Activated CD8-positive, alpha-beta memory T cell treated with anti-CD3 and anti-CD28 coated beads, Interleukin-2, amount 50 U/mL, for 24 hours (primary cell): ENCODE data around the gene MRPL33.

Source experiments
- DNase-seq: peaks from one replicate; pipeline ENCODE4 v3.0.0-alpha.2; 2020; ENCODE audit errors: extremely low read depth

Gene MRPL33

GRCh38 chr2:27808984-27809383 lies 37.5 kb downstream of the MRPL33 start:
- no peak for DNase-seq

GRCh38 chr2:27809761-27810241 lies 38.3 kb downstream of the MRPL33 start:
- DNase-seq = no peak

- no peak for DNase-seq
These were observed 38.9 kb downstream of the MRPL33 start for GRCh38 chr2:27810455-27810854.

DNA sequence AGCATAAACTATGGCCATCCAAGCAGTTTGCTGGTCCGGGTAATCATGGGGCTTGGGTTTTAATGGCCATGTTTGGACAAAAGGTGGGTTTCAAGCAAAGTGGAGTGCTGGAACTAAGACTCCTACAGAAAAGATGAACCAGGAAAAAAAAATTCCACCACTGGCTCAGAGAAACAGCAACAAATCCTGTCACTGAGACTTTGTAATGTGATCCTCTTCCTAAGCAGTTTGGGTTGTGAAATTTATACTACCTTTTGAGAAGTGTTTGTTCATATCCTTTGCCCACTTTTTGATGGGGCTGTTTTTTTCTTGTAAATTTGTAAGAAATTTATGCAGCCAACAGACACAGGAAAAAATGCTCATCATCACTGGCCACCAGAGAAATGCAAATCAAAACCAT lies 40.2 kb downstream of the MRPL33 start:
- DNase-seq = no peak

DNA sequence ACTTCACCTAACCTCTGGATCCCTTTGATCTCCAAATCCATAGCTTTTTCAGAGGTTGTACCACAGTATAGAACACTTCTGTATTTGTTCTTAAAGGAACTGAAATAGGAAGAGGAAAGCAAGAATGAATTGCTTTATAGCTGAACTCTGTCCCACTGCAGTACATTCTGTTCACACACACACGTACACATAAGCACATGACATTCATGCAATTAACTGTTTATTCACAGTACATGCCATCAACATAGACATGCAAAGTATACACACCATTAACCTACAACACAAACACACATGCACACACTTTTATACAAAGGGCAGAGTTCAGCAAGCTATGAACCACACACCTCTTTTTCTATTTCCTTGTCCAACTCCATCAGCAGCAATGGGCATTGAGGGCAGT lies 43.2 kb downstream of the MRPL33 start:
- no peak for DNase-seq

- DNase-seq = no peak
These were observed 44.4 kb downstream of the MRPL33 start for GRCh38 chr2:27815860-27816438.

DNA sequence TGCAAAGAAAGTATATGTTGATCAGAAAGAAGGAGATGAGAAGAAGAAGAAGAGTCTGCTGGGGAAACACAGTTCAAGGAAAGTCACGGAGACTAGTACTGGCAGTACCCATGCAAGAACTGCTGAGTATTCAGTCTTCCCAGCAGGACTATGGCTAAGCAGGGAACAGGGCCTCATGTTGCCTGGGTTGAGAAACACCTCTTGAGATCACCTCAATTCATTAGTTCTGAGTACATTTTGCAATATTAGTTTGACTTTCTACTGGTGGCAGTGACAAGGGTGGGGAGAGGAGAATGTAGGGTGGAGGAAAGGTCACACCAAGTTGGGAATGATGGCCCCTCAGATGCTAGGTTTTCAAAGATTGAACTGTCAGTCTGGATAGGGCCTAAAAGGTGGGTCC lies 50.5 kb downstream of the MRPL33 start:
- DNase-seq = no peak

DNA sequence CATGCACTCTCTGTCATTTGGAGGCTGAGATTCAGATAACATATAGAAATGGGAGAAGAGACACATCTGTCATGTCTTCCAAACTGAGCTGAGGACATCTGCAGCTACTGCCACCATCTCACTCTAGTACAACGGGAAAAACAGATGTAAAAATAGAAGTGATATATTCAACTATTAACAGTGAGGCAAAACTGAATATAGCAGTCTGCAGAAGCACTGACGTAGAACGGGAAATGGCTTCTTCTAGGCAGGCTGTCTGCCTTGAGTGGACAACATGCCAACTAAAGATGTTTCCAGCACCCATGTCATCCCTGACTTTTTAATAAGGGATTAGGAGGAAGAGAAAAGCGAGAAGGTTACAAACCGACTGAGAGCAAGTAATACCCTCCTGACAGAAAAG lies 51.6 kb downstream of the MRPL33 start:
- DNase-seq = no peak

- no peak for DNase-seq
These were observed 52.0 kb downstream of the MRPL33 start for GRCh38 chr2:27823569-27823968.

DNA sequence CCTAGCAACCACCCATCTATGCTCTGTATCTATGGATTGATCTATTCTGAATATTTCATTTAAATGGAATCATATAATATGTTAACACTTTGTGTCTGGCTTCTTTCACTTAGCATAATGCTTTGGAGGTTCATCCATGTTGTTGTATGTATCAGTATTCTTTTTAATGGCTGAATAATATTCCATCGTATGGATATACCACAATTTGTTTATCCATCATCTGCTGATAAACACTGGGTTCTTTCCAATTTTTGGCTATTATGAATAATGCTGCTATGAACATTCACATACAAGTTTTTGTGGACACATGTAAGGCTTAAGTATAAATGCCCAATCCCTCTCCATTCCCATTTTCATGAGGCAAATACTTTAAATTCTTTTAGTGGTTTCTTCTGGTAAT lies 52.9 kb downstream of the MRPL33 start:
- no peak for DNase-seq

- DNase-seq = no peak
These were observed 56.8 kb downstream of the MRPL33 start for GRCh38 chr2:27828305-27828704.
